ENCODE measurements around the gene LMBRD2. TPM values are rescaled to one million over a fixed set of nuclear protein-coding genes. Genes with fewer than 3 reads are reported as not detected.

LMBRD2 gene
- total and polyA plus RNA-seq, 10 of the 15 experiments (the other 5 are each of a cell fraction or from before 2014, with no cell fraction given) = 0.90 to 9.8 (median 6.5) TPM

- H2AFZ ChIP-seq (ENCODE audit: control insufficient read depth, low read depth, low read length) = no peak overlapping the region
- ATAC-seq (no peak), FAIRE-seq (no peak), DNase-seq (ENCODE audit: low read depth, low spot score) (no peak)
- no peak for TF ChIP-seq EZH2 (IDR thresholded peaks at IDR 0.05; ENCODE audit: borderline replicate concordance, control insufficient read depth, low read depth, low read length)
- TF ChIP-seq, protein P1, sequence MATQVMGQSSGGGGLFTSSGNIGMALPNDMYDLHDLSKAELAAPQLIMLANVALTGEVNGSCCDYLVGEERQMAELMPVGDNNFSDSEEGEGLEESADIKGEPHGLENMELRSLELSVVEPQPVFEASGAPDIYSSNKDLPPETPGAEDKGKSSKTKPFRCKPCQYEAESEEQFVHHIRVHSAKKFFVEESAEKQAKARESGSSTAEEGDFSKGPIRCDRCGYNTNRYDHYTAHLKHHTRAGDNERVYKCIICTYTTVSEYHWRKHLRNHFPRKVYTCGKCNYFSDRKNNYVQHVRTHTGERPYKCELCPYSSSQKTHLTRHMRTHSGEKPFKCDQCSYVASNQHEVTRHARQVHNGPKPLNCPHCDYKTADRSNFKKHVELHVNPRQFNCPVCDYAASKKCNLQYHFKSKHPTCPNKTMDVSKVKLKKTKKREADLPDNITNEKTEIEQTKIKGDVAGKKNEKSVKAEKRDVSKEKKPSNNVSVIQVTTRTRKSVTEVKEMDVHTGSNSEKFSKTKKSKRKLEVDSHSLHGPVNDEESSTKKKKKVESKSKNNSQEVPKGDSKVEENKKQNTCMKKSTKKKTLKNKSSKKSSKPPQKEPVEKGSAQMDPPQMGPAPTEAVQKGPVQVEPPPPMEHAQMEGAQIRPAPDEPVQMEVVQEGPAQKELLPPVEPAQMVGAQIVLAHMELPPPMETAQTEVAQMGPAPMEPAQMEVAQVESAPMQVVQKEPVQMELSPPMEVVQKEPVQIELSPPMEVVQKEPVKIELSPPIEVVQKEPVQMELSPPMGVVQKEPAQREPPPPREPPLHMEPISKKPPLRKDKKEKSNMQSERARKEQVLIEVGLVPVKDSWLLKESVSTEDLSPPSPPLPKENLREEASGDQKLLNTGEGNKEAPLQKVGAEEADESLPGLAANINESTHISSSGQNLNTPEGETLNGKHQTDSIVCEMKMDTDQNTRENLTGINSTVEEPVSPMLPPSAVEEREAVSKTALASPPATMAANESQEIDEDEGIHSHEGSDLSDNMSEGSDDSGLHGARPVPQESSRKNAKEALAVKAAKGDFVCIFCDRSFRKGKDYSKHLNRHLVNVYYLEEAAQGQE (IDR thresholded peaks at IDR 0.05; ENCODE audit: low read depth, low read length) = no peak
- no peak for TF ChIP-seq ZBED1 (IDR thresholded peaks at IDR 0.05; ENCODE audit: borderline replicate concordance)
- TF ChIP-seq BHLHE40 (IDR thresholded peaks at IDR 0.05; ENCODE audit: borderline replicate concordance in 1 of 2, low read depth in 2 of 2, low read length in 1 of 2) = no peak
- TF ChIP-seq YBX1 (IDR thresholded peaks at IDR 0.05) = no peak
- no peak for TF ChIP-seq ZBTB40 (IDR thresholded peaks at IDR 0.05; ENCODE audit: borderline replicate concordance)
- TF ChIP-seq NR2F1 (conservative IDR thresholded peaks at IDR 0.05) = no peak
- no peak for TF ChIP-seq STAT3 (IDR thresholded peaks at IDR 0.05; ENCODE audit: low read depth, low read length)
- in situ Hi-C loops (cut with MboI) = loop anchor here (10.0 kb wide), 1 partner anchor 63 kb away; no protein-coding TSS in a partner anchor
- CTCF ChIA-PET = interaction anchor here (1.3 to 1.6 kb wide), 2 partner anchors 11 to 17 kb away, joined by 3 to 4 read pairs; no protein-coding TSS in a partner anchor
- BruUV-seq (replicated peaks) = no TSS peak
- H3K27me3 ChIP-seq (replicated peaks in 1 of 2; ENCODE audit: control insufficient read depth in 2 of 2, insufficient read depth in 2 of 2, low read length in 1 of 2) = no peaks in the 10 kb centered on the region
- RAD21 ChIA-PET (ENCODE audit: unreplicated experiment) = no interaction called here
- H3K27ac ChIP-seq (ENCODE audit: control insufficient read depth, insufficient read depth) = no peak overlapping the region
- H3K79me2 ChIP-seq (ENCODE audit: control insufficient read depth, insufficient read depth, low read length) = peaks cover 3% of the 10 kb centered on the region
- POLR2A ChIA-PET = interaction anchor here (0.6 to 1.2 kb wide), 3 partner anchors 9 to 11 kb away, joined by 3 to 4 read pairs (median 3); no protein-coding TSS in a partner anchor
- WGBS (ENCODE audit: insufficient coverage, insufficient replicate concordance, low lambda C conversion rate, missing lambda C conversion rate) = 97% methylated on average over 4 of the region's 4 CpGs
- 0 out of 2 replicates have a peak, but pooled peaks cover 4% of the 10 kb centered on the region for H3K4me1 ChIP-seq (ENCODE audit: control insufficient read depth, insufficient read depth, low read length)
- H3K9me3 ChIP-seq (replicated peaks; ENCODE audit: control insufficient read depth, insufficient read depth, low read length) = no peaks in the 10 kb centered on the region; the same call in 2 of the 3 replicates
- no peak overlapping the region for H3K9ac ChIP-seq (ENCODE audit: control insufficient read depth, insufficient read depth, low read length)
- no peak overlapping the region for H3K4me2 ChIP-seq (ENCODE audit: control insufficient read depth, insufficient read depth)
- no peak overlapping the region for H3K4me3 ChIP-seq
- SMC1A ChIA-PET (ENCODE audit: uncharacterized antibody, unreplicated experiment) = no interaction called here
- H3K36me3 ChIP-seq (ENCODE audit: control insufficient read depth in 2 of 2, insufficient read depth in 2 of 2, low read length in 1 of 2) = peaks cover 2 to 17% of the 10 kb centered on the region in 2 experiments
- H4K20me1 ChIP-seq (ENCODE audit: control insufficient read depth, insufficient read depth) = no peaks in the 10 kb centered on the region
- intact Hi-C loops (cut with micrococcal nuclease; ENCODE audit: unreplicated experiment) = no loop called here
Measured at GRCh38 chr5:36161361-36161760, 9.7 kb upstream of the LMBRD2 start.
